ENCODE results near the gene CDC14A.

GRCh38 chr1:100430325-100430756, 78.0 kb downstream of the CDC14A start:
- TF ChIP-seq CTCF (conservative IDR thresholded peaks at IDR 0.05 in 1 of 2, IDR thresholded peaks at IDR 0.05 in 1 of 2; ENCODE audit: low read depth in 1 of 2, low read length in 2 of 2) (no peak), EZH2 (IDR thresholded peaks at IDR 0.05; ENCODE audit: low read length, missing control alignments) (no peak)

All from fibroblast of lung (primary cell).